ENCODE data around the gene EAPP.
"Not testable (repeated sequence)": the region's sequence is repeated elsewhere in the genome, so short reads cannot be mapped to it uniquely, and the experiment has no call there.

The EAPP gene

GRCh38 chr14:34479694-34480093 lies 59.8 kb downstream of the EAPP start:
- H4K20me1 ChIP-seq (ENCODE audit: control insufficient read depth, insufficient read depth, low read depth, low read length) = no peaks in the 10 kb centered on the region
- no peaks in the 10 kb centered on the region for H3K9me2 ChIP-seq (replicated peaks; ENCODE audit: control insufficient read depth, low read length)
- no peaks in the 10 kb centered on the region for H3K36me3 ChIP-seq (ENCODE audit: control insufficient read depth, low read length)
- no peaks in the 10 kb centered on the region for H3K79me2 ChIP-seq (ENCODE audit: control insufficient read depth, low read length)
- no peaks in the 10 kb centered on the region for H3K4me1 ChIP-seq (ENCODE audit: control insufficient read depth, low read length)
- H3K4me3 ChIP-seq (ENCODE audit: low read length) = no peak overlapping the region
- H3K27ac ChIP-seq (ENCODE audit: low read depth, low read length) = no peak overlapping the region
- H3K4me2 ChIP-seq (ENCODE audit: low read length) = no peak overlapping the region
- no peaks in the 10 kb centered on the region for H3K27me3 ChIP-seq (ENCODE audit: control insufficient read depth, low read length)
- TF ChIP-seq EZH2phosphoT487 (IDR thresholded peaks at IDR 0.05; ENCODE audit: borderline replicate concordance, low read length) (no peak), CTCF (IDR thresholded peaks at IDR 0.05; ENCODE audit: low read depth, low read length, poor library complexity, severe bottlenecking) (no peak)
- no peaks in the 10 kb centered on the region for H3F3A ChIP-seq (ENCODE audit: control insufficient read depth, insufficient read depth)
- H3K9me3 ChIP-seq (ENCODE audit: control insufficient read depth, insufficient read depth, low read length) = no peaks in the 10 kb centered on the region

- Histone ChIP-seq H3K4me3 (ENCODE audit: low read length) (no peak overlapping the region), H4K20me1 (ENCODE audit: control insufficient read depth, insufficient read depth, low read depth, low read length) (no peaks in the 10 kb centered on the region), H3K4me1 (ENCODE audit: control insufficient read depth, low read length) (no peaks in the 10 kb centered on the region), H3K9me2 (replicated peaks; ENCODE audit: control insufficient read depth, low read length) (no peaks in the 10 kb centered on the region), H3K36me3 (ENCODE audit: control insufficient read depth, low read length) (no peaks in the 10 kb centered on the region), H3K27me3 (ENCODE audit: control insufficient read depth, low read length) (no peaks in the 10 kb centered on the region), H3K9me3 (ENCODE audit: control insufficient read depth, insufficient read depth, low read length) (no peaks in the 10 kb centered on the region), H3K79me2 (ENCODE audit: control insufficient read depth, low read length) (no peaks in the 10 kb centered on the region), H3F3A (ENCODE audit: control insufficient read depth, insufficient read depth) (no peaks in the 10 kb centered on the region), H3K27ac (ENCODE audit: low read depth, low read length) (no peak overlapping the region), H3K4me2 (ENCODE audit: low read length) (no peak overlapping the region)
- TF ChIP-seq CTCF (IDR thresholded peaks at IDR 0.05; ENCODE audit: low read depth, low read length, poor library complexity, severe bottlenecking) = no peak
- TF ChIP-seq EZH2phosphoT487 (IDR thresholded peaks at IDR 0.05; ENCODE audit: borderline replicate concordance, low read length) = no peak
Measured at GRCh38 chr14:34478261-34478660, 61.2 kb downstream of the EAPP start.

- H3K79me2 ChIP-seq (ENCODE audit: control insufficient read depth, low read length); H3K36me3 ChIP-seq (ENCODE audit: control insufficient read depth, low read length); H3K9me3 ChIP-seq (ENCODE audit: control insufficient read depth, insufficient read depth, low read length); H4K20me1 ChIP-seq (ENCODE audit: control insufficient read depth, insufficient read depth, low read depth, low read length); H3K4me2 ChIP-seq (ENCODE audit: low read length); H3K9me2 ChIP-seq (replicated peaks; ENCODE audit: control insufficient read depth, low read length); H3K4me3 ChIP-seq (ENCODE audit: low read length); H3F3A ChIP-seq (ENCODE audit: control insufficient read depth, insufficient read depth); H3K27ac ChIP-seq (ENCODE audit: low read depth, low read length); H3K4me1 ChIP-seq (ENCODE audit: control insufficient read depth, low read length); H3K27me3 ChIP-seq (ENCODE audit: control insufficient read depth, low read length): not testable (repeated sequence)
Measured at GRCh38 chr14:34476036-34476435, 63.5 kb downstream of the EAPP start.

GRCh38 chr14:34475163-34475562 lies 64.3 kb downstream of the EAPP start:
- no peaks in the 10 kb centered on the region for H3K9me3 ChIP-seq (ENCODE audit: control insufficient read depth, insufficient read depth, low read length)
- no peak overlapping the region for H3K4me3 ChIP-seq (ENCODE audit: low read length)
- TF ChIP-seq CTCF (IDR thresholded peaks at IDR 0.05; ENCODE audit: low read depth, low read length, poor library complexity, severe bottlenecking) (no peak), EZH2phosphoT487 (IDR thresholded peaks at IDR 0.05; ENCODE audit: borderline replicate concordance, low read length) (no peak)
- no peaks in the 10 kb centered on the region for H3F3A ChIP-seq (ENCODE audit: control insufficient read depth, insufficient read depth)
- H3K27ac ChIP-seq (ENCODE audit: low read depth, low read length) = no peak overlapping the region
- H3K36me3 ChIP-seq (ENCODE audit: control insufficient read depth, low read length) = no peaks in the 10 kb centered on the region
- no peaks in the 10 kb centered on the region for H3K9me2 ChIP-seq (replicated peaks; ENCODE audit: control insufficient read depth, low read length)
- H3K4me1 ChIP-seq (ENCODE audit: control insufficient read depth, low read length) = no peaks in the 10 kb centered on the region
- no peaks in the 10 kb centered on the region for H3K79me2 ChIP-seq (ENCODE audit: control insufficient read depth, low read length)
- no peaks in the 10 kb centered on the region for H3K27me3 ChIP-seq (ENCODE audit: control insufficient read depth, low read length)
- no peaks in the 10 kb centered on the region for H4K20me1 ChIP-seq (ENCODE audit: control insufficient read depth, insufficient read depth, low read depth, low read length)
- H3K4me2 ChIP-seq (ENCODE audit: low read length) = no peak overlapping the region

Data from DOHH2 (cell line).